ENCODE data around the gene SEMA4F.
A peak's percentile ranks its signal among the peaks of the same experiment; 100 is the strongest.

SEMA4F gene

DNA sequence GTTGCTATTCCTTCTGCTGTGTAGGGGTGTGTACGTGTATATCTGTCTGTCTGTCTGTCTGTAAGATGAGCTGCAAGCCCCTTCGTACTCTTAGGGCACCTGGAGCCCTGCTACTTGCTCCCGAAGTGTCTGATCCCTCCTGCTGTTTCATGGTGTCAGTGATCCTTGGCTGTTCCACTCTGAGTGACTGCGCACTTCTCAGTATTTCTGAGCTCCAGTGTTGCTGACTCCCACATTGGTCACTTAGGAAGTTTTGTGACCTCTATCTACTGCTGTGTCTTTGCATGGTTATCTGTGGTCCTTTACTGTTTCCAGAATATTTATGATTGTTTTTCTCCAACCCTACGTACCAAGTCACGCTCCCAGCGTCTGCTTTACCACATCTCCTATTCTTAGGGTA lies 16.2 kb downstream of the SEMA4F start:
- no peak for DNase-seq

- DNase-seq: no peak
Measured at GRCh38 chr2:74671479-74671878, 17.4 kb downstream of the SEMA4F start.

DNA sequence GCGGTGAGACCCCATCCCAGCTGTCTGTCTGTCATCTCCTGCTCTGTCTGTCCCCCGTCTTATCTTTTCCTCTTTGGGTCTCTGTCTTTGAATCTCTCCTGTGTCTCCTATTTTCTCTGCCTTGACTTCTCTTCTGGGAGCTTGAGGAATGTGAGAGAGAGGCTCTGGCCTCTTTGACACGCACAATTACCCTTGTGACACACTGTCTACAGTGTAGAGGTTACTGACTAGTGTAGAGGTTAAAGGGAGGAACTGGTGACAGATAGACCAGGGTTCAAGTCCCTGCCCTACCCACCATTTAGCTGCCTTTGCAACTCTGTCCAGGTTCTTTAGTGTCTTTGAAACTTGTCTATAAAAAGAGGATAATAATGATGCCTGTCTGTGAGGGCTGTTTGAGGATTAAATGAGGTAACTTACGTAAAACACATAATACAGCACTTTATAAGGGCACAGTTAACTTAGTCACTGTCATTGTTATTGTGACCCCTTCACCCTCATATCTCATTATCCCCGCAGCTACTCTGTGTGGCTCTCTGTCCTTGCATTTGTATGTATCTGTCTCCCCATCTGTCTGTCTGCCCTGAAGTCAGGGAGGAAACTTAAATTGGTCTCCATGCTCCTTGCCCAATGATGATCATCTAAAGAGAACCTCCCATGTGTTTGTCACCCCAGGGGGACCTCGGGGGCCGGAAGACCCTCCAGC lies 19.9 kb downstream of the SEMA4F start:
- no peak for DNase-seq

GRCh38 chr2:74675090-74675489 lies 21.0 kb downstream of the SEMA4F start:
- DNase-seq: no peak

GRCh38 chr2:74676331-74676730 lies 22.3 kb downstream of the SEMA4F start:
- DNase-seq: no peak

DNA sequence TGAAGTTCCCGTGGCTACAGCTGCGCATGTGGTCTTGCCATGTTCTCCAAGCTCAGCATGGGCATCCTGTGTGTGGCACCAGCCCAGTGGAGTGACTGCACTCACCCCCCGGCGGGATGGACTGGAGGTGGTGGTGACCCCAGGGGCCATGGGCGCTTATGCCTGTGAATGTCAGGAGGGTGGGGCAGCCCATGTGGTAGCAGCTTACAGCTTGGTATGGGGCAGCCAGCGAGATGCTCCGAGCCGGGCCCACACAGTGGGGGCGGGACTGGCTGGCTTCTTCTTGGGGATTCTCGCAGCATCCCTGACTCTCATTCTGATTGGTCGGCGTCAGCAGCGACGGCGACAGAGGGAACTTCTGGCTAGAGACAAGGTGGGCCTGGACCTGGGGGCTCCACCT lies 25.6 kb downstream of the SEMA4F start:
- DNase-seq: no peak

GRCh38 chr2:74682501-74682900 lies 28.5 kb downstream of the SEMA4F start:
- DNase-seq: no peak

GRCh38 chr2:74685408-74685807 lies 31.4 kb downstream of the SEMA4F start:
- no peak for DNase-seq

GRCh38 chr2:74688881-74689280 lies 34.8 kb downstream of the SEMA4F start:
- DNase-seq: no peak

DNA sequence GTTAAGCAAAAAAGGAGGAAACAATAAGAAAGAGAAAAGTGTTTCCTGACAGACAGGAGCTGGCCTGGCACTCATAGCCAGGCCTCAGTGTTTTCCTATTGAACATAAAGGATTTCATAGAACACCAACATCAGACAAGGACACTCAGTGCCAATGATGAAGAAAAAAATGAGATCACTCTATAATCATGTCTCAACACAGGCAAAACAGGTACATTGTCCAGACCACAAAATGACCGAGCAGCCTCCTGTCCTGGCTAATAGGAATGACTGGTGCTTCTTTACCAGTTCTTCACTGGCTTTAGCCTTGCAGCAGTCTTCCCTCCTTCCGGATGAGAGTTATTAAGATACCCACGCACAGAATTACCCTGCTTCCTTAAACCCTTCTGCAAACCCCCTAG lies 35.6 kb downstream of the SEMA4F start:
- no peak for DNase-seq

GRCh38 chr2:74690571-74690970 lies 36.5 kb downstream of the SEMA4F start:
- peak; percentile 29 to 62 for DNase-seq

DNA sequence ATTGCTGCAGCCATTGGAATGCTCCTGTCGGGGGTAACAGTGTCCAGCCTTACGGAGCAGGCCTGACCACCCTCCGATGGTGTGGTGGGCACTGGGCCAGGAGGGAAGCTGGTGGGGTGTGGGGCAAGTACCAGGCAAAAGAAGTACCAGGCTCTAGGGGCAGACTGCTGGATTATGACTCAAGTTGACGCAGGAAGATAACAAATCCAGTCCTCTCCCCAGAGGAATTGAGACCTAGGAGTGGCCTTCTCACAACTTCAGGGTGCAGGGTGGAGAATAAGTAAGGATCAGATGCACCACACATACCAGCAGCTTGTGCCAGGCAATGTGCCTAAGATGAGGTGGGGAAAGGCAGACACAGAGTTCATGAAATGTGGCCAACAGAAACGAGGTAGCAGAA lies 37.9 kb downstream of the SEMA4F start:
- no peak for DNase-seq

DNA sequence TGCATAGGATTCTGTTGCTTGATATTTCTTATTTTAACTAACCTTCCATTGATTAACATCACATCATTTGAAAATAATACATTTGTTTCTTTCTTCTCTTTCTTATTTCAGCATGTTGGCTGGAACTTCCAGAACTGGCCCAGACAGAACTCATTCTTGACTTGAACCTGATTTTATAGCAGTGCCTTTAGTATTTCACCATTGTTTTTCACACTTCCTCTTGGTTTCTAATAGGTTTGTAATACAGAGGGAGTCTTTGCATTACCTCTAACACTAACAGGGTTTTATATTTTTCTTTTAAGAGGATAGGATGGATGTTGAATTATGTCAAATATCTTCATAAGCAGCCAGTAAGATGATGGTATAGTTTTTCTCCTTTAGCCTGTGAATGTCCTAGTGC lies 39.2 kb downstream of the SEMA4F start:
- DNase-seq: no peak

DNA sequence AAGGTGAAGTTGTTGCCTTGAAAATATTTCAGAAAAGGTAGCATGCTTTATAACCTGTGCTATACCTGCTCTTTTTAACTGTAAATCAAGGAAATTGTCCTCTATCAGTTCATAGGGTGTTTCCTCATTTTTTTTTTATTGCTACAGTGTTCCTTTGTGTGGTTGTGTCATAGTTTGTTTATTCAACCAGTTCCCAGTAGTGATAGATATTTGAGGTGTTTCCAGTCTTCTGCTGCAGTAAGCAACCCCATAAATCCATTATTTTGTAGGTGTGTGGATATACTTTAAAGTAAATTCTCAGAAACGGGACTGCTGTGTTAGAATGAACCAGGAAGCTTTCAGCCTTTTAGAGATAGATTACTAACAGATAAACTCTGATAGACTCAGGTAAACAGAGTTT lies 39.6 kb downstream of the SEMA4F start:
- no peak for DNase-seq

DNA sequence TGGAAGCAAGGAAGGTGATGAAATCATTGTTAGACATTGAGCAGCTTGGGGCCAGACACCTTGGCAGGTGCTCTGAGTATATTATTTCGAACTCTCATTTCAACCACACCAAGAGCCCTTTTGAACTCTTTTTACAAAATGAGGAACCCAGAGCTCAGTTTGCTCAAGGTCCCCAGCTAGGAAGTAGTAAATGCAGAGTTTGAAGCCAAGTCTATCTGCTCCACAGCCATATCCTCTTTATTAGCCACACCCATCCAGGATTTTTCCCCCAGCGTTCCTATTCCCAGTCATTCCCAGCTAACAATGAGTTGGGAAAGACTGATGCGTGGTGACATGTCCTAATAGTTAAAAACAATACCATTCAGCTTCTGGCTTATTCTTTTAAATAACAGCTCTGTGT lies 40.2 kb downstream of the SEMA4F start:
- no peak for DNase-seq

DNA sequence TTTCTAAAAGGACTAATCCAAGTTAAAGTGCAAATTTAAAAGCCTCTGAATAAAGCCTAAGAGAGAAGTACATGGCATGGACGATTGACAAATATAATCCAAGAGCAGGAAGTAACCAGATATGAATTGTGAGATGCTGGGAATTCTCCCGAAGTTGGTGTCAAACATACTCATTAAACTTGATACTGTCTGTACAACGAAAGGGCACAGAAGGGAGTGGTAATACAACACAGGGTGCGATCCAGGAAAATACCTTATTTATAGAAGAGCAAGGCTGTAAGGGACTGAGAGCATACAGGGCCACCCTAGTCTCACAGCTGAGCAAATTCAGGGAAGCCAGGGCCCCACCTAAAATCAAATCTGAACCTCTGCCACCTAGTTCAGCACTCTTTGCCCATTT lies 41.6 kb downstream of the SEMA4F start:
- DNase-seq: no peak

- DNase-seq: no peak
Measured at GRCh38 chr2:74696829-74697228, 42.8 kb downstream of the SEMA4F start.

- DNase-seq: no peak
Measured at GRCh38 chr2:74700643-74701372, 46.8 kb downstream of the SEMA4F start.

DNA sequence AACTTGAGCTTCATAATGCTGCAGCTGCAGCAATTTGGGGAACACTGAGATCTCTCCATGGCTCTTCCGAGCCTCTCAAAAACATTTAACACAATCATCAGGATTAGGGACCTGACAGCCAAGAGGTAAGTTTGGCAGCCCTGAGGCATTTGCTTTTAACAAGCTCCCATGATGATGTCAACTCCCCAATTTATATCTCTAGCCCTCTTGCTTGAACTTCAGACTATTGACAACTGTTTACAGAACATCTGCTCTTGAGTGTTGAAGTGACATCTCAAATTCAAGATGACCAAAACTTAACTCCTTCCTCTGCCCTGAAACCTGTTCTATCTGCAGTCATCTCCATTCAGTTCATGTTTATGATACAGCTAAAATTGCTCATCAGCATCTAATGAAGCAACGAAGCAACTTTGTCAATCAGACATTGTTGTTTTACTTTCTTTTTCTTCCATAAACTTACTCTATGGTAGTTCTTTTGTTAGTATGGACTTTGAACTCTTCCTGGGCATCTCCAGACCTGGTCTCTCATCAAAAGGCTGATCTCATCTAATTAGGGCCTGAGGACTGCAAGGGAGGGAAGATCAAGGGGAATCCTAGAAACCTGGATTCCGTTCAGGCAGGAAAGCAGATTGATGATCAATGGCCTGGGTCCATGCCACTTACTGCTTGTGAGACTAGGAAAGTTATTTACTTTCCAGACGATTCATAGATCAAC lies 48.1 kb downstream of the SEMA4F start:
- no peak for DNase-seq

DNA sequence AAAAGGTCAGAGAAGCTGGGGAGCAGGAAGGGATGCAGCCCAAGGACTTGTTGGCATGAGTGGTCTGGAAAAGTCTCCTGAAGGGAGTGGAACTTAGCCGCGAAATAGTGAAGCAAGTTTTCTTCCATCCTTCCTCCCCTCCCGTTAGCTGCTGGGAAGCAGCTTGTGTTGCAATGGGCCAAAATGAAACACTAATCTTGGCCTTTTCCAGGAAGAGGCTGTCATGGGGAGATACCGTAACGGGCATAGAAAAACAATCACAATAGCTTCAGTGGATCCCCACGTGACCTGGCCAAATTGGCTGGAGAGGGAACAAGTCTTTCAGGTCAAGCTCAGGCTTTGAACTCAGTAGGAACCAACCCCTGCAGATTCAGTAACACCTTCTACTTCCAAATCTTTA lies 49.3 kb downstream of the SEMA4F start:
- no peak for DNase-seq

DNA sequence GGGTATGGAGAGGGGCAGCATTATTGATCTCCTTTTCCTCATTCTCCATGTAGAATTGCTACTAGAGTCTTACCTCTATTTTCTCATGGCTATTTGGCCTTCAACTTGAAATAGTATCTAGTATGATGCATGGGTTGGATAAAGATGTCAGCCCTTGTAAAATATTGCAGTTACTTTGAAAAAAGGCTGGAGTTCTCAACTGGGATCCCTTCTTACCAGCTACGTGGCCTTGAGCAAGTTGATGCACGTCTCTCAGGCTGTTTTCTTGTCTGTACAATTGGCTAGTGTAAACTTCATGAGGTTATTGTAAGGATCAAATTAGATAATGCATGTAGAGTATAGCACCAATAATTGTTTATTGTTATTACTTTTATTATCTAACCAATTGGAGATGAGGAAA lies 50.2 kb downstream of the SEMA4F start:
- no peak for DNase-seq

DNA sequence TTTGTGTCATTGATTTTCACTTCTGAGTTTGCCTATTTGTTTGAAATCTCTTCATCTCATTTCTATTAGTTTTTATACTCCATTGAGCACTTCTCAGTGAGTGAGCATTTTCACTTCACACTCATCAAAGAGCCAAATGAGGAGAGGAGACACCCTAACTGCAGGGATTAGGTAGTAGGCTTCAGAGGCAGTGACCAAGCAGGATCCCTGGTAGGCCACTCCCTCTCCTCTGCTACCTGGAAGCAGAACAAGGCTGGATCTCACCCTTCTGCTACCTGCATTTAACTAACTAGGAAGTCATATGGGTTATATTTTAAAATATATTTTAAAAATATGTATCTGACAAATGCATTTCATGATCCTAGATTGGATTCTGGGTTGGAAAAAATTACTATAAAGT lies 52.7 kb downstream of the SEMA4F start:
- DNase-seq: no peak

DNA sequence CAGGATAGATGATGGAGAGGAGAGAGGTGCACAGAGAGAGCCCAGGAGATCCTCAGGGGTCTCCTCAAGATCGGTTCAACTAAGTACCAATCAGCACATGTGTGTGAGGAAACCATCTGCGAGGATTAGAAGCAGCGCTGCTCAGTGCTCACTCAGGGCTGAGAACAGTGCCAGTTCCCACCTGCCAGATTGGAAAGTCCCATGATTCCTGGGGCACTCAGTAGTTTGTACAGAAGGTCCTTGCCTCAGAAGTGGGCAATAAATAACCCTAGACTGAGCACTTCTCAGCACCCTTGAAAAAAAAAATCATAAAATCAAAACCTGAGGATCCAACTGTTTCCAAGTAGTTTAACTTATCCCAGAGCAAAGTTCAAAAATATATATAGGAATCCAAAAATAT lies 53.8 kb downstream of the SEMA4F start:
- no peak for DNase-seq

GRCh38 chr2:74708296-74708695 lies 54.2 kb downstream of the SEMA4F start:
- DNase-seq: no peak

Data from NCI-H2081 (cell line).